Gastroesophageal sphincter (tissue), 3 donors: ENCODE measurements around the gene LYRM7.

Experiments
- CTCF ChIP-seq, 4 experiments: fragments of 200-600 bp in 2 of 4; fragments of 450-650 bp in 2 of 4; sonication (generic) in 1 of 4; IDR thresholded peaks; one replicate each; pipeline ENCODE4 v1.5.1; 2017 to 2019; ENCODE audit warnings: antibody characterized with exemption in 4 of 4, mild to moderate bottlenecking in 2 of 4, moderate library complexity in 2 of 4
- EP300 ChIP-seq: sonication (generic); formaldehyde crosslinking; IDR thresholded peaks from one replicate; pipeline ENCODE4 v1.6.1; 2017; ENCODE audit warnings: antibody characterized with exemption, mild to moderate bottlenecking
- POLR2A ChIP-seq, 2 donors: fragments of 450-650 bp; IDR thresholded peaks; one replicate each; pipeline ENCODE4 v1.6.1; 2017; ENCODE audit warnings: antibody characterized with exemption in 2 of 2, mild to moderate bottlenecking in 2 of 2, moderate library complexity in 1 of 2
- POLR2AphosphoS5 ChIP-seq: sonication (generic); formaldehyde crosslinking; IDR thresholded peaks from one replicate; pipeline ENCODE4 v1.6.1; 2017; ENCODE audit warnings: antibody characterized with exemption

GRCh38 chr5:131151216-131151615 lies 19.5 kb upstream of the LYRM7 start:
- TF ChIP-seq CTCF (IDR thresholded peaks at IDR 0.05), result no peak
- TF ChIP-seq POLR2AphosphoS5, result no peak
- TF ChIP-seq POLR2A (IDR thresholded peaks at IDR 0.05), result no peak
- no peak for TF ChIP-seq EP300
